Liver (tissue), 3 donors: ENCODE data around the gene CMIP.

Experiments
- FOXA2 ChIP-seq: IDR thresholded peaks from 2 replicates; pipeline ENCODE4 v1.6.1; 2016; ENCODE audit warnings: antibody characterized with exemption
- GABPA ChIP-seq, 2 donors: IDR thresholded peaks in 1 of 2; conservative IDR thresholded peaks in 1 of 2; 2 replicates each; pipeline ENCODE4 v1.6.1; 2016; ENCODE audit warnings: antibody characterized with exemption in 2 of 2, mild to moderate bottlenecking in 1 of 2, moderate library complexity in 1 of 2
- RAD21 ChIP-seq, 2 donors: IDR thresholded peaks; 2 replicates each; pipeline ENCODE4 v1.6.1; 2016; ENCODE audit warnings: antibody characterized with exemption in 2 of 2, mild to moderate bottlenecking in 2 of 2
- SP1 ChIP-seq: IDR thresholded peaks from 2 replicates; pipeline ENCODE4 v1.6.1; 2018; ENCODE audit warnings: antibody characterized with exemption, mild to moderate bottlenecking
- TF ChIP-seq, protein P1 (sequence below): fragments of 150-350 bp; IDR thresholded peaks from 2 replicates; pipeline ENCODE4 v1.5.1; 2017; ENCODE audit warnings: improper control_type of control experiment, low read depth, low read length; ENCODE audit not compliant: missing input control
- TF ChIP-seq, protein P2 (sequence below): IDR thresholded peaks from 2 replicates; pipeline ENCODE4 v1.6.1; 2016; ENCODE audit warnings: antibody characterized with exemption, mild to moderate bottlenecking
- donor health status: healthy.
- donor health status: healthy.

DNA sequence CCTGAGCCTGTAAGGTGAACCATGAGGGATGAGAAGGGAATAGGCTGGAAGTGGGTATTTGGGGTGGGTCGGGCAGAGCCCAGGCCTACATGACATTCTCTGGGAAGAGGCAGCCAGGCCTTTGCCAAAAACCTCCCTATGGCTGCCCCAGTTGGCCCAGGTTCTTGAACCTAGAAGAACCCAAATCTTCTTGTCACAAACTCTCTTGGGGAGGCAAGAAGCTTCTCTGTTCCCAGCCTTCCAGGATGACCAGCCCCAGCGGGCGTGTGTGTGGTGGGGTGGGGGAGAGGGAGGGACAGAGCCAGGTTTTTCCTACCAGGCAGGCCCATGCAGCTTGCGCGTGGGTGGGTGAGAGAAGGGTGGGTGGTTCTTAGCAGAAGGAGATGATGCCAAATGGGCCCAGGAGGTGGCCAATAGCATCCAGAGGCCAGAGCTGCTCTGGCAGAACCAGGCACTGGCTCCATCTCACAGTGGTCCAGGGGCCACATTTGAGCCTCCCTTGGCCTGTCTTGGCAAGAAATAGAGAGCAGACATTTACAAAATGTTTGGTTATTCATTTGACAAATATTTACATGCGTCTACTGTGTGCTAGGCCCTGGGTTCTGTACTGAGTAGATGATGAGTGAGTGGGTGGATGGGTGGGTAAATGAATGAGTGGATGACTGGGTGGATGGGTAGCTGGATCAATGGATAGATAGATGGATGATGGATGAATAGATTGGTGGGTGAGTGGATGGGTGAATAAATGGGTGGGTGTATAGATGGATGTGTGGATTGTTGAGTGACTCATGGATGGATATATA lies 290.2 kb downstream of the CMIP start:
- TF ChIP-seq, protein P1, sequence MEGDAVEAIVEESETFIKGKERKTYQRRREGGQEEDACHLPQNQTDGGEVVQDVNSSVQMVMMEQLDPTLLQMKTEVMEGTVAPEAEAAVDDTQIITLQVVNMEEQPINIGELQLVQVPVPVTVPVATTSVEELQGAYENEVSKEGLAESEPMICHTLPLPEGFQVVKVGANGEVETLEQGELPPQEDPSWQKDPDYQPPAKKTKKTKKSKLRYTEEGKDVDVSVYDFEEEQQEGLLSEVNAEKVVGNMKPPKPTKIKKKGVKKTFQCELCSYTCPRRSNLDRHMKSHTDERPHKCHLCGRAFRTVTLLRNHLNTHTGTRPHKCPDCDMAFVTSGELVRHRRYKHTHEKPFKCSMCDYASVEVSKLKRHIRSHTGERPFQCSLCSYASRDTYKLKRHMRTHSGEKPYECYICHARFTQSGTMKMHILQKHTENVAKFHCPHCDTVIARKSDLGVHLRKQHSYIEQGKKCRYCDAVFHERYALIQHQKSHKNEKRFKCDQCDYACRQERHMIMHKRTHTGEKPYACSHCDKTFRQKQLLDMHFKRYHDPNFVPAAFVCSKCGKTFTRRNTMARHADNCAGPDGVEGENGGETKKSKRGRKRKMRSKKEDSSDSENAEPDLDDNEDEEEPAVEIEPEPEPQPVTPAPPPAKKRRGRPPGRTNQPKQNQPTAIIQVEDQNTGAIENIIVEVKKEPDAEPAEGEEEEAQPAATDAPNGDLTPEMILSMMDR, result no peak
- no peak for TF ChIP-seq GABPA (IDR thresholded peaks at IDR 0.05 in 1 of 2, conservative IDR thresholded peaks at IDR 0.05 in 1 of 2)
- TF ChIP-seq, protein P2, sequence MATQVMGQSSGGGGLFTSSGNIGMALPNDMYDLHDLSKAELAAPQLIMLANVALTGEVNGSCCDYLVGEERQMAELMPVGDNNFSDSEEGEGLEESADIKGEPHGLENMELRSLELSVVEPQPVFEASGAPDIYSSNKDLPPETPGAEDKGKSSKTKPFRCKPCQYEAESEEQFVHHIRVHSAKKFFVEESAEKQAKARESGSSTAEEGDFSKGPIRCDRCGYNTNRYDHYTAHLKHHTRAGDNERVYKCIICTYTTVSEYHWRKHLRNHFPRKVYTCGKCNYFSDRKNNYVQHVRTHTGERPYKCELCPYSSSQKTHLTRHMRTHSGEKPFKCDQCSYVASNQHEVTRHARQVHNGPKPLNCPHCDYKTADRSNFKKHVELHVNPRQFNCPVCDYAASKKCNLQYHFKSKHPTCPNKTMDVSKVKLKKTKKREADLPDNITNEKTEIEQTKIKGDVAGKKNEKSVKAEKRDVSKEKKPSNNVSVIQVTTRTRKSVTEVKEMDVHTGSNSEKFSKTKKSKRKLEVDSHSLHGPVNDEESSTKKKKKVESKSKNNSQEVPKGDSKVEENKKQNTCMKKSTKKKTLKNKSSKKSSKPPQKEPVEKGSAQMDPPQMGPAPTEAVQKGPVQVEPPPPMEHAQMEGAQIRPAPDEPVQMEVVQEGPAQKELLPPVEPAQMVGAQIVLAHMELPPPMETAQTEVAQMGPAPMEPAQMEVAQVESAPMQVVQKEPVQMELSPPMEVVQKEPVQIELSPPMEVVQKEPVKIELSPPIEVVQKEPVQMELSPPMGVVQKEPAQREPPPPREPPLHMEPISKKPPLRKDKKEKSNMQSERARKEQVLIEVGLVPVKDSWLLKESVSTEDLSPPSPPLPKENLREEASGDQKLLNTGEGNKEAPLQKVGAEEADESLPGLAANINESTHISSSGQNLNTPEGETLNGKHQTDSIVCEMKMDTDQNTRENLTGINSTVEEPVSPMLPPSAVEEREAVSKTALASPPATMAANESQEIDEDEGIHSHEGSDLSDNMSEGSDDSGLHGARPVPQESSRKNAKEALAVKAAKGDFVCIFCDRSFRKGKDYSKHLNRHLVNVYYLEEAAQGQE, result no peak
- TF ChIP-seq FOXA2, result no peak
- no peak for TF ChIP-seq SP1
- TF ChIP-seq RAD21 (IDR thresholded peaks at IDR 0.05), result no peak
